ENCODE results near the gene SRSF9. TPM values are rescaled to one million over a fixed set of nuclear protein-coding genes. Genes with fewer than 3 reads are reported as not detected.

Gene SRSF9
- polyA plus RNA-seq, 1 of the 3 experiments (the other 2 are of a cell fraction) = 210 TPM

DNA sequence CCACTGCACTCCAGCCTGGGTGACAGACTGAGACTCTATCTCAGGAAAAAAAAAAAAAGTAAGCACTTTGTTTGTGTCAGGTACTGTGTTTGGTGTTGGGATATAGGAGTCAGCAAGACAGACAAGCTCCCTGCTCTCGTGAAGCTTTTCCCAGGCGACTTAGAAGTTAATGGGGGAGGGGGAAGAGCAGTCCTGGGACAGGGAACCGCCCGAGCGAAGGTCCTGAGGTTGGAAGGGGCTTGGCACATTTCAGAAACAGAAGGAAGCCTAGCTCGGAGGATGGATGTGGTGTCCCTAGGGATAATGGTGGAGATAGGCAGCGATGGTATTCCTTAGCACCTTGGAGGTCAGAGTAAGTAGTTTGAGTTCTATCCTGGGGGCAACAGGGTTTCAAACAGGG lies 40.2 kb downstream of the SRSF9 start:
- no peak for TF ChIP-seq EZH2phosphoT487 (IDR thresholded peaks at IDR 0.05; ENCODE audit: borderline replicate concordance, low read depth)
- TF ChIP-seq TCF12 (IDR thresholded peaks at IDR 0.05) = no peak
- no peak for TF ChIP-seq FOXJ3 (CRISPR knock-in tag; IDR thresholded peaks at IDR 0.05)
- no peak for TF ChIP-seq FOXM1 (IDR thresholded peaks at IDR 0.05; ENCODE audit: low read depth)
- TF ChIP-seq MEF2A (IDR thresholded peaks at IDR 0.05; ENCODE audit: borderline replicate concordance, low read depth) = no peak
- no peak overlapping the region for H2AFZ ChIP-seq (ENCODE audit: low read depth)
- no peaks in the 10 kb centered on the region for H3K36me3 ChIP-seq (replicated peaks in 1 of 2; ENCODE audit: control insufficient read depth in 1 of 2, insufficient read depth in 2 of 2, low read length in 1 of 2)
- no peaks in the 10 kb centered on the region for H3K27me3 ChIP-seq (ENCODE audit: insufficient read depth)
- H3K4me1 ChIP-seq (ENCODE audit: control insufficient read depth in 1 of 2, insufficient read depth in 2 of 2, low read depth in 1 of 2, low read length in 1 of 2) = no peaks in the 10 kb centered on the region
- no peak for DNase-seq
- WGBS (ENCODE audit: low lambda C conversion rate) = 72% methylated on average over 7 of the region's 7 CpGs
- no peaks in the 10 kb centered on the region for H4K20me1 ChIP-seq (ENCODE audit: insufficient read depth)
- no peak overlapping the region for H3K27ac ChIP-seq (ENCODE audit: low read depth in 2 of 2, low read length in 1 of 2)
- H3K4me3 ChIP-seq (ENCODE audit: low read depth in 2 of 2, low read length in 1 of 2) = no peak overlapping the region
- no peaks in the 10 kb centered on the region for H3K9me2 ChIP-seq
- no peaks in the 10 kb centered on the region for H3K79me2 ChIP-seq (ENCODE audit: insufficient read depth)
- no peaks in the 10 kb centered on the region for H3K9me3 ChIP-seq
- ChIA-PET CTCF (interaction anchor here (0.8 to 5.9 kb wide), 26 partner anchors 9 to 115 kb away, joined by 3 to 95 read pairs (median 6); partner anchors contain the start of genes COX6A1, MSI1 and PLA2G1B), POLR2A (no interaction called here)
- no peak overlapping the region for H3K9ac ChIP-seq
- H3F3A ChIP-seq (replicated peaks; ENCODE audit: insufficient read depth) = no peaks in the 10 kb centered on the region
- H3K4me2 ChIP-seq = no peak overlapping the region

- Histone ChIP-seq H3K9ac (no peak overlapping the region), H3K36me3 (replicated peaks in 1 of 2; ENCODE audit: control insufficient read depth in 1 of 2, insufficient read depth in 2 of 2, low read length in 1 of 2) (no peaks in the 10 kb centered on the region), H3K27ac (ENCODE audit: low read depth in 2 of 2, low read length in 1 of 2) (no peak overlapping the region), H2AFZ (ENCODE audit: low read depth) (no peak overlapping the region), H3K4me3 (ENCODE audit: low read depth in 2 of 2, low read length in 1 of 2) (no peak overlapping the region), H3K9me2 (no peaks in the 10 kb centered on the region), H3K4me2 (no peak overlapping the region), H3F3A (replicated peaks; ENCODE audit: insufficient read depth) (no peaks in the 10 kb centered on the region), H3K9me3 (no peaks in the 10 kb centered on the region), H3K79me2 (ENCODE audit: insufficient read depth) (no peaks in the 10 kb centered on the region), H3K4me1 (ENCODE audit: control insufficient read depth in 1 of 2, insufficient read depth in 2 of 2, low read depth in 1 of 2, low read length in 1 of 2) (no peaks in the 10 kb centered on the region), H3K27me3 (ENCODE audit: insufficient read depth) (no peaks in the 10 kb centered on the region), H4K20me1 (ENCODE audit: insufficient read depth) (no peaks in the 10 kb centered on the region)
- TF ChIP-seq MEF2A (IDR thresholded peaks at IDR 0.05; ENCODE audit: borderline replicate concordance, low read depth) (no peak), NFIC (IDR thresholded peaks at IDR 0.05; ENCODE audit: borderline replicate concordance) (no peak), RXRA (IDR thresholded peaks at IDR 0.05; ENCODE audit: borderline replicate concordance, low read depth) (no peak), FOXJ3 (CRISPR knock-in tag; IDR thresholded peaks at IDR 0.05) (no peak), EP300 (IDR thresholded peaks at IDR 0.05; ENCODE audit: borderline replicate concordance in 1 of 2, low read depth in 1 of 2, low read length in 1 of 2) (no peak), TEAD4 (IDR thresholded peaks at IDR 0.05; ENCODE audit: borderline replicate concordance, insufficient read depth) (no peak)
- ChIA-PET POLR2A (no interaction called here), CTCF (interaction anchor here (0.6 to 5.9 kb wide), 14 partner anchors 10 to 126 kb away, joined by 3 to 95 read pairs (median 12); partner anchors contain the start of genes COX6A1 and PLA2G1B)
- DNase-seq = no peak
- WGBS (ENCODE audit: low lambda C conversion rate) = 48% methylated on average over 8 of the region's 8 CpGs
Measured at GRCh38 chr12:120428597-120429229, 40.8 kb downstream of the SRSF9 start.

DNA sequence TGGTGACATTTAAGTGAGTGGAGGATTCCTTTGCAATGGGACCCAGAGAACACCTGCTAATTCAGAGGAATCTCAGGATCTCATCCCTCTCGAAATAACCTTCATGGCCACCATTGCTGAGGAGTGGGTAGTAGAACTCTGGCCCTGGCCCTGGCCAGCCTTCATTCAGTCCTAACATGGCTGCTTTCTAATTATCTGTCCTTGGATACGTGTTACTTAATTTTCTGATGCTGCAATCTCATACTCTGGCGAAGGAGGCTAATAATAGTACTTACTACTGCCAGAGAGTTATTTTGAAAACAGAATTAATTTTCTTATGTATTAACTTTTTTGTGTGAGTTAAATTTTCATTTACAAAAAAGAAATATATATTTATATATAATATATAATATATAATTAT lies 43.8 kb downstream of the SRSF9 start:
- Histone ChIP-seq H3K9me3 (no peaks in the 10 kb centered on the region), H2AFZ (ENCODE audit: low read depth) (no peak overlapping the region), H3K4me2 (no peak overlapping the region), H3K4me1 (ENCODE audit: control insufficient read depth in 1 of 2, insufficient read depth in 2 of 2, low read depth in 1 of 2, low read length in 1 of 2) (no peaks in the 10 kb centered on the region), H3F3A (replicated peaks; ENCODE audit: insufficient read depth) (no peaks in the 10 kb centered on the region), H3K79me2 (ENCODE audit: insufficient read depth) (no peaks in the 10 kb centered on the region), H3K9me2 (no peaks in the 10 kb centered on the region), H4K20me1 (ENCODE audit: insufficient read depth) (no peaks in the 10 kb centered on the region), H3K27me3 (ENCODE audit: insufficient read depth) (no peaks in the 10 kb centered on the region), H3K27ac (ENCODE audit: low read depth in 2 of 2, low read length in 1 of 2) (no peak overlapping the region), H3K9ac (no peak overlapping the region), H3K36me3 (replicated peaks in 1 of 2; ENCODE audit: control insufficient read depth in 1 of 2, insufficient read depth in 2 of 2, low read length in 1 of 2) (no peaks in the 10 kb centered on the region), H3K4me3 (ENCODE audit: low read depth in 2 of 2, low read length in 1 of 2) (no peak overlapping the region)
- 90% methylated on average over 3 of the region's 3 CpGs for WGBS (ENCODE audit: low lambda C conversion rate)
- POLR2A ChIA-PET = no interaction called here
- CTCF ChIA-PET = interaction anchor here (1.1 kb wide), 1 partner anchor 14 kb away, joined by 3 read pairs; no protein-coding TSS in a partner anchor
- DNase-seq = no peak
- TF ChIP-seq RFX5 (IDR thresholded peaks at IDR 0.05; ENCODE audit: low read length) (no peak), SIN3A (IDR thresholded peaks at IDR 0.05; ENCODE audit: borderline replicate concordance, low read depth, low read length) (no peak), RAD21 (IDR thresholded peaks at IDR 0.05; ENCODE audit: low read length) (no peak), FOSL2 (IDR thresholded peaks at IDR 0.05; ENCODE audit: borderline replicate concordance, low read depth) (no peak), MXI1 (IDR thresholded peaks at IDR 0.05; ENCODE audit: low read depth, low read length) (no peak), EP300 (IDR thresholded peaks at IDR 0.05; ENCODE audit: borderline replicate concordance in 1 of 2, low read depth in 1 of 2, low read length in 1 of 2) (no peak), NFIC (IDR thresholded peaks at IDR 0.05; ENCODE audit: borderline replicate concordance) (no peak), RCOR1 (IDR thresholded peaks at IDR 0.05; ENCODE audit: low read length) (no peak)
- TF ChIP-seq, protein P1, sequence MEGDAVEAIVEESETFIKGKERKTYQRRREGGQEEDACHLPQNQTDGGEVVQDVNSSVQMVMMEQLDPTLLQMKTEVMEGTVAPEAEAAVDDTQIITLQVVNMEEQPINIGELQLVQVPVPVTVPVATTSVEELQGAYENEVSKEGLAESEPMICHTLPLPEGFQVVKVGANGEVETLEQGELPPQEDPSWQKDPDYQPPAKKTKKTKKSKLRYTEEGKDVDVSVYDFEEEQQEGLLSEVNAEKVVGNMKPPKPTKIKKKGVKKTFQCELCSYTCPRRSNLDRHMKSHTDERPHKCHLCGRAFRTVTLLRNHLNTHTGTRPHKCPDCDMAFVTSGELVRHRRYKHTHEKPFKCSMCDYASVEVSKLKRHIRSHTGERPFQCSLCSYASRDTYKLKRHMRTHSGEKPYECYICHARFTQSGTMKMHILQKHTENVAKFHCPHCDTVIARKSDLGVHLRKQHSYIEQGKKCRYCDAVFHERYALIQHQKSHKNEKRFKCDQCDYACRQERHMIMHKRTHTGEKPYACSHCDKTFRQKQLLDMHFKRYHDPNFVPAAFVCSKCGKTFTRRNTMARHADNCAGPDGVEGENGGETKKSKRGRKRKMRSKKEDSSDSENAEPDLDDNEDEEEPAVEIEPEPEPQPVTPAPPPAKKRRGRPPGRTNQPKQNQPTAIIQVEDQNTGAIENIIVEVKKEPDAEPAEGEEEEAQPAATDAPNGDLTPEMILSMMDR (IDR thresholded peaks at IDR 0.05) = no peak
- TF ChIP-seq, protein P2, sequence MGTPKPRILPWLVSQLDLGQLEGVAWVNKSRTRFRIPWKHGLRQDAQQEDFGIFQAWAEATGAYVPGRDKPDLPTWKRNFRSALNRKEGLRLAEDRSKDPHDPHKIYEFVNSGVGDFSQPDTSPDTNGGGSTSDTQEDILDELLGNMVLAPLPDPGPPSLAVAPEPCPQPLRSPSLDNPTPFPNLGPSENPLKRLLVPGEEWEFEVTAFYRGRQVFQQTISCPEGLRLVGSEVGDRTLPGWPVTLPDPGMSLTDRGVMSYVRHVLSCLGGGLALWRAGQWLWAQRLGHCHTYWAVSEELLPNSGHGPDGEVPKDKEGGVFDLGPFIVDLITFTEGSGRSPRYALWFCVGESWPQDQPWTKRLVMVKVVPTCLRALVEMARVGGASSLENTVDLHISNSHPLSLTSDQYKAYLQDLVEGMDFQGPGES (IDR thresholded peaks at IDR 0.05; ENCODE audit: low read depth, low read length) = no peak
